Bronchial epithelial cell (primary cell): Measurements from ENCODE around the gene COL4A4. TPM values are rescaled to one million over a fixed set of nuclear protein-coding genes. Genes with fewer than 3 reads are reported as not detected.

Source experiments
- DNase-seq: peaks from one replicate; pipeline ENCODE4 v3.0.0-alpha.2; 2010; ENCODE audit warnings: low read depth
- FAIRE-seq: peaks from 2 replicates; lab custom pipeline; 2011; peaks lifted over from hg19 to GRCh38; lab: Jason Lieb, UNC
- H3K27me3 ChIP-seq: 2 replicates; pipeline ENCODE4 v1.5.1; 2011; ENCODE audit warnings: low read length; ENCODE audit not compliant: control insufficient read depth, insufficient read depth
- H3K36me3 ChIP-seq: 2 replicates; pipeline ENCODE4 v1.5.1; 2011; ENCODE audit warnings: low read length; ENCODE audit not compliant: control insufficient read depth, insufficient read depth
- H3K4me3 ChIP-seq: 2 replicates; pipeline ENCODE4 v1.5.1; 2011; ENCODE audit warnings: mild to moderate bottlenecking, low read depth, low read length, control low read depth
- total RNA-seq: library from RNA; depleted of rRNA; stranded (reverse); fragments of >200 nt; gene quantifications from 2 replicates; pipeline ENCODE4 v1.2.1, GENCODE V29; 2014
- TF ChIP-seq, protein P1 (sequence below): IDR thresholded peaks from 2 replicates; pipeline ENCODE4 v1.5.1; 2011; ENCODE audit warnings: mild to moderate bottlenecking, moderate library complexity, low read length, control low read depth, inconsistent platforms; ENCODE audit not compliant: insufficient read depth, severe bottlenecking

COL4A4 gene
- total RNA-seq, 1 donor from 2014 or later: under 0.01 TPM

DNA sequence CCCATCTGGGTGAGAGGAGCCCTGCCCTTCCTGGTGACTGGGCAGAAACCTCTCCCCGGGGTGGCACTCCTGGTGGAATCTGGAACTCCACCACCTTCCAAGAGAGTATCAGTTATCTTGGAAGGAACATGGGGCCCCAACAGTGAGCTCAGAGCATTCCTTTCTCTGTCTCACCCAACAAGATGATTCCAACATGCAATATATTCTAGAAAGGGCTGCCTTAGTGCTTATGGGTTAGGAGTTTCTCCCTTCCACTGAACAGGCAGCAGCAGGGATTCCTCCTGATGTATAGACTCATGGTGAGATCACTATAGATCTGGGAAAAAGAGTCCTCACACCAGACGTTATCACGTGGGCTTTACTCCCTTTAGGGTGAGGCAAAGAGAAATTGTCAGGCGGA lies 147.1 kb downstream of the COL4A4 start:
- FAIRE-seq: no peak
- Histone ChIP-seq H3K4me3 (no peak overlapping the region), H3K36me3 (no peaks in the 10 kb centered on the region), H3K27me3 (no peaks in the 10 kb centered on the region)
- DNase-seq: peak; percentile 38
- TF ChIP-seq, protein P1, sequence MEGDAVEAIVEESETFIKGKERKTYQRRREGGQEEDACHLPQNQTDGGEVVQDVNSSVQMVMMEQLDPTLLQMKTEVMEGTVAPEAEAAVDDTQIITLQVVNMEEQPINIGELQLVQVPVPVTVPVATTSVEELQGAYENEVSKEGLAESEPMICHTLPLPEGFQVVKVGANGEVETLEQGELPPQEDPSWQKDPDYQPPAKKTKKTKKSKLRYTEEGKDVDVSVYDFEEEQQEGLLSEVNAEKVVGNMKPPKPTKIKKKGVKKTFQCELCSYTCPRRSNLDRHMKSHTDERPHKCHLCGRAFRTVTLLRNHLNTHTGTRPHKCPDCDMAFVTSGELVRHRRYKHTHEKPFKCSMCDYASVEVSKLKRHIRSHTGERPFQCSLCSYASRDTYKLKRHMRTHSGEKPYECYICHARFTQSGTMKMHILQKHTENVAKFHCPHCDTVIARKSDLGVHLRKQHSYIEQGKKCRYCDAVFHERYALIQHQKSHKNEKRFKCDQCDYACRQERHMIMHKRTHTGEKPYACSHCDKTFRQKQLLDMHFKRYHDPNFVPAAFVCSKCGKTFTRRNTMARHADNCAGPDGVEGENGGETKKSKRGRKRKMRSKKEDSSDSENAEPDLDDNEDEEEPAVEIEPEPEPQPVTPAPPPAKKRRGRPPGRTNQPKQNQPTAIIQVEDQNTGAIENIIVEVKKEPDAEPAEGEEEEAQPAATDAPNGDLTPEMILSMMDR: no peak

DNA sequence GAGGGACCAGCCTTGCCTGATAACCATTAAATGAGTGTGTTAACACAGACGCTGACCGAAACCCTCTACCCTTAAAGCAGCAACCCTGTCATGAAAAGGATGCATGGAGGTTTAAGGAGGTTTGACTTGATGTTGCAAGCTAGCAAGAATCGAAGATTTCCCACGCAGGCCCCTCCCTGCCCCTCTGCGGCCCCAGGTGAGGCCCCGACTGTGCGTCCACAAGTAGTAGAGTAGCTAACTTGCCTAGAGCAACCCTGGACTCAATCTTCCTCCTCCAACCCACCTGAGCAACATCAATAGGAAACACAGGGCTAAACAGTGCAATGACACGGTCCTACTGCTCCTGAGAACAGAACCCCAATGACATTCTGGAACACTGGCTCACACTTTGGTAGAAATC lies 150.1 kb downstream of the COL4A4 start:
- TF ChIP-seq, protein P1: no peak
- no peak for FAIRE-seq
- Histone ChIP-seq H3K36me3 (no peaks in the 10 kb centered on the region), H3K27me3 (no peaks in the 10 kb centered on the region), H3K4me3 (no peak overlapping the region)
- DNase-seq: no peak

DNA sequence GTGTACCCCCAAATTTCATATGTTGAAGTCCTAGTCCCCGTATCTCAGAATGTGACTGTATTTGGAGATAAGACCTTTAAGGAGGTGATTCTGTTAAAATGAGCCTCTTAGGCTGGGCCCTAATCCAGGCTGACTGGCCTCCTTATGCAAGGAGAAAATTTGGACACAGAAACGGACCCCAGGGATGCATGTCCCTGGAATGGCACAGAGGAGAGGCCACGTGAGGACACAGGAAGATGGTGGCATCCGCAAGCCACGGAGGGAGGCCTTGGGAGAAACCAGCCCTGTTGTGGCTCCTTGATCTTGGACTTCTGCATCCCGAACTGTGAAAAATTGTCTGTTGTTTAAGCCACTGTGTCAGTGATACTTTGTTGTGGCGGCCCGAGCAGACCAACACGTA lies 150.7 kb downstream of the COL4A4 start:
- FAIRE-seq (no peak), DNase-seq (no peak)
- H3K36me3 ChIP-seq: no peaks in the 10 kb centered on the region
- no peak overlapping the region for H3K4me3 ChIP-seq
- no peaks in the 10 kb centered on the region for H3K27me3 ChIP-seq
- TF ChIP-seq, protein P1: no peak

DNA sequence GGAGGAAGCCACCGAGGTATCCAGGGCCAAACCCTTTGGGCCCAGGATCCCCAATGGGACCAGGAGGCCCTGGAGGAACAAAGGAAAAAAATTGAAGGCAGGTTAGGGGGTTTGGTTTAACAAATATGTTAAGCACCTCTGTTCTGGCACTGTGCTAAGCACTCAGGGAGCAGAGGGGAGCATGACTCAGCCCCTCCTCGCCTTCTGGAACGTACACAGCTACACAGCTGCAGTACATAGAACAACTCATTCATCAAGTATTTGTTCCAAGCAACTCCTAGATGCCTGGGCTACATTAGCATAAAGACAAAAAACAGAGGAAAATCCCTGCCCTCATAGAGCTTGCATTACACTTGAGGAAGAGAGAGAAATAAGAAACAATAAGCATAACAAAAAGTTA lies 153.6 kb downstream of the COL4A4 start:
- TF ChIP-seq, protein P1: no peak
- no peak for FAIRE-seq
- Histone ChIP-seq H3K36me3 (no peaks in the 10 kb centered on the region), H3K4me3 (no peak overlapping the region), H3K27me3 (no peaks in the 10 kb centered on the region)
- peak; percentile 37 for DNase-seq

DNA sequence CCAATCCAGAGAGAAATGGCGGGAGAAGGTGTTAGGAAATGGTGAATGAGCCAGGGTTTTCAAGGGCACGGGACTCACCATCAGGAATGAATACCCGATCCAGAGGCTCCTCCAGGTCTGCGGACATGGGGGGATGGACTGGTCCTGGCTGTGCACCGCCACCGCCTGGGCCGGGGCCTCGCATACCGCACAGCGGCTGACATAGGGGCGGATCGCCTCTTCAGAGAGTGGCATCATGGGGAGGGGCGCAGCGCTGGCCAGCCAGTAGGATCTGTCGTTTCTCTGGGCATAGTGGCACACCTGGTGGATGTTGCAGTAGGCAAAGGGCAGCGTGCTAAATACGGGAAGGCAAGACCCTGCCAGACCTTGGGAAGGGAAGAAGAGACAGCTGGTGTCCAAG lies 156.1 kb downstream of the COL4A4 start:
- DNase-seq: no peak
- TF ChIP-seq, protein P1: no peak
- no peaks in the 10 kb centered on the region for H3K36me3 ChIP-seq
- no peak for FAIRE-seq
- H3K4me3 ChIP-seq: no peak overlapping the region
- H3K27me3 ChIP-seq: no peaks in the 10 kb centered on the region

DNA sequence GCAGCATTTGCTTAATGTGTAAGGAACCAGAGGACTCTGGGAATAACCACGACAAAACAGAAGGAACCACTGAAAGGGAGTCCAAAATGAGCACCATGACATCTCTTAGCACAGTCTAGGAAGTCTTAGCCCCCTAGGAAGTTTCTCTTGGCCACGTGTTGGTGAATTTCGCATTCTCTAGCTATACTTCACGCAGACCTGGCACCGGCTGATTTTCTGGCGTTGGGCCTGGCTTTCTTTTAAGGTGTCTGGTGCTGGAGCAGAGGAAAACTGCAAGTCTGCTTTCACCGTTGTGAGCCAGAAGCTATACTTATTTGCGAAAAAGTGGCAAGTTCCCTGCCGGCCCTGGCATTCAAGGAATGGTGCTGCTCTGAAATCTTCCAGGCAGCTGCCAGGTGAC lies 156.9 kb downstream of the COL4A4 start:
- no peak overlapping the region for H3K4me3 ChIP-seq
- DNase-seq (no peak), FAIRE-seq (no peak)
- no peaks in the 10 kb centered on the region for H3K27me3 ChIP-seq
- TF ChIP-seq, protein P1: no peak
- H3K36me3 ChIP-seq: no peaks in the 10 kb centered on the region
